PC-3 (cell line): ENCODE results near the gene NRDE2.

Experiments used
- EZH2phosphoT487 ChIP-seq: fragments of 300-600 bp; sonication (generic); IDR thresholded peaks from 2 replicates; pipeline ENCODE4 v1.6.1; 2018; ENCODE audit warnings: mild to moderate bottlenecking, antibody characterized with exemption, low read length, borderline replicate concordance
- TF ChIP-seq, protein P1 (sequence below): fragments of 300-600 bp; sonication (generic); conservative IDR thresholded peaks from 2 replicates; pipeline ENCODE4 v1.5.1; 2017; ENCODE audit warnings: antibody characterized with exemption, low read depth, mild to moderate bottlenecking, low read length

DNA sequence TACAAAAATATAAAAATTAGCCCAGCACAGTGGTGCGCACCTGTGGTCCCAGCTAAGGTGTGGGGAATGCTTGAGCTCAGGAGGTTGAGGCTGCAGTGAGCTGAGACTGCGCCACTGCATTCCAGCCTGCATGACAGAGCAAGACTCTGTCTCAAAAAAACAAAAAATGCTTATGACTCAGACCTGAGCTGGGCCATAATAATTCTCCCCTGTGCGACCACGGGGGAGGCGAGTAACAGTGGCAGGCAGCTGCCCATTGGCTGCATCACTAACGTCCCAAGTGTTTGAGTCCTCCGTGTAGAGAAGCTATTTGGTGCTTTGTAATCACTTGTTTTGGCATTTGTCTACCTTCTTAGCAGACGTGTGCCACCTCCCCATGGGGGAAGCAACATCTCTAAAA is 50.5 kb downstream of the NRDE2 start:
- TF ChIP-seq, protein P1, sequence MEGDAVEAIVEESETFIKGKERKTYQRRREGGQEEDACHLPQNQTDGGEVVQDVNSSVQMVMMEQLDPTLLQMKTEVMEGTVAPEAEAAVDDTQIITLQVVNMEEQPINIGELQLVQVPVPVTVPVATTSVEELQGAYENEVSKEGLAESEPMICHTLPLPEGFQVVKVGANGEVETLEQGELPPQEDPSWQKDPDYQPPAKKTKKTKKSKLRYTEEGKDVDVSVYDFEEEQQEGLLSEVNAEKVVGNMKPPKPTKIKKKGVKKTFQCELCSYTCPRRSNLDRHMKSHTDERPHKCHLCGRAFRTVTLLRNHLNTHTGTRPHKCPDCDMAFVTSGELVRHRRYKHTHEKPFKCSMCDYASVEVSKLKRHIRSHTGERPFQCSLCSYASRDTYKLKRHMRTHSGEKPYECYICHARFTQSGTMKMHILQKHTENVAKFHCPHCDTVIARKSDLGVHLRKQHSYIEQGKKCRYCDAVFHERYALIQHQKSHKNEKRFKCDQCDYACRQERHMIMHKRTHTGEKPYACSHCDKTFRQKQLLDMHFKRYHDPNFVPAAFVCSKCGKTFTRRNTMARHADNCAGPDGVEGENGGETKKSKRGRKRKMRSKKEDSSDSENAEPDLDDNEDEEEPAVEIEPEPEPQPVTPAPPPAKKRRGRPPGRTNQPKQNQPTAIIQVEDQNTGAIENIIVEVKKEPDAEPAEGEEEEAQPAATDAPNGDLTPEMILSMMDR: no peak
- TF ChIP-seq EZH2phosphoT487: no peak
